Measurements from ENCODE around the gene SMCR8.

DNA sequence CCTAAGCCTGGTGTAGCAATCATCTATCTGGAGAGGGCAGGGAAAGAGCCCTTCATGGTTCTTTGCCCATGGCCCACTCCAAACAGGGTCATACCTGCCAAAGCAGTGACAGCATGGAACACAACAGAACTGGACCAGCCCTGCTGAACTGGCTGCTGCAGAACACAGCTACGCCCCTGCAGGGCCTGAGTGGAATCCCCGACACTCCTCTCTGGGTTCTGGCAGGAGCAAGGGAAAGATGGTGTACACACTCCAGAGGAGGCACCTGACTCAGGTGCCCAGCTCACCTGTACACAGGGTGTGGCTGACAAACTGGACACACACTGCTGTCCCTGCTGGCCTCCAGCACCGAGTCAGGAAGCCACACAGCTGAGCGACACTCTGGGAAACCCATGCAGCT is 34.8 kb upstream of the SMCR8 start:
- TF ChIP-seq, protein P1, sequence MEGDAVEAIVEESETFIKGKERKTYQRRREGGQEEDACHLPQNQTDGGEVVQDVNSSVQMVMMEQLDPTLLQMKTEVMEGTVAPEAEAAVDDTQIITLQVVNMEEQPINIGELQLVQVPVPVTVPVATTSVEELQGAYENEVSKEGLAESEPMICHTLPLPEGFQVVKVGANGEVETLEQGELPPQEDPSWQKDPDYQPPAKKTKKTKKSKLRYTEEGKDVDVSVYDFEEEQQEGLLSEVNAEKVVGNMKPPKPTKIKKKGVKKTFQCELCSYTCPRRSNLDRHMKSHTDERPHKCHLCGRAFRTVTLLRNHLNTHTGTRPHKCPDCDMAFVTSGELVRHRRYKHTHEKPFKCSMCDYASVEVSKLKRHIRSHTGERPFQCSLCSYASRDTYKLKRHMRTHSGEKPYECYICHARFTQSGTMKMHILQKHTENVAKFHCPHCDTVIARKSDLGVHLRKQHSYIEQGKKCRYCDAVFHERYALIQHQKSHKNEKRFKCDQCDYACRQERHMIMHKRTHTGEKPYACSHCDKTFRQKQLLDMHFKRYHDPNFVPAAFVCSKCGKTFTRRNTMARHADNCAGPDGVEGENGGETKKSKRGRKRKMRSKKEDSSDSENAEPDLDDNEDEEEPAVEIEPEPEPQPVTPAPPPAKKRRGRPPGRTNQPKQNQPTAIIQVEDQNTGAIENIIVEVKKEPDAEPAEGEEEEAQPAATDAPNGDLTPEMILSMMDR (IDR thresholded peaks at IDR 0.05): no peak
- no peak for TF ChIP-seq POLR2A (IDR thresholded peaks at IDR 0.05)
